Endothelial cell of umbilical vein (primary cell): ENCODE results near the gene ZNF143. TPM values are rescaled to one million over a fixed set of nuclear protein-coding genes. Genes with fewer than 3 reads are reported as not detected.

Experiments
- BruUV-seq: library from RNA; stranded (reverse); fragments of 400-500 nt; replicated peaks from 2 replicates; lab custom pipeline; 2021; lab: Mats Ljungman, UMichigan
- CTCF ChIA-PET: fragments of 300-600, 350-600 bp; sonication (Branson Sonifier 250); formaldehyde crosslinking; loops from one replicate; lab custom pipeline; 2021; ENCODE audit warnings: antibody characterized with exemption, inconsistent platforms; lab: Charles Lee
- POLR2A ChIA-PET: fragments of 300-600, 350-600 bp; sonication (Branson Sonifier 250); formaldehyde crosslinking; loops from one replicate; lab custom pipeline; 2021; ENCODE audit warnings: antibody characterized with exemption, inconsistent platforms; lab: Charles Lee
- DNase-seq: peaks from one replicate; pipeline ENCODE4 v3.0.0-alpha.2; 2011; ENCODE audit warnings: low read depth, low spot score
- FAIRE-seq: peaks from 2 replicates; lab custom pipeline; 2011; peaks lifted over from hg19 to GRCh38; lab: Jason Lieb, UNC
- H2AFZ ChIP-seq: 2 replicates; pipeline ENCODE4 v1.6.0; 2012; ENCODE audit warnings: low read depth, low read length, control low read depth, inconsistent platforms
- H3K27ac ChIP-seq: 2 replicates; pipeline ENCODE4 v1.5.1; 2011; ENCODE audit warnings: low read depth, mild to moderate bottlenecking, control low read depth, low read length, moderate library complexity; ENCODE audit not compliant: insufficient read depth
- H3K27me3 ChIP-seq, 2 experiments: 2 replicates each; pipeline versions ENCODE4 v1.6.0 to v1.6.1; 2011; ENCODE audit warnings: low read length in 2 of 2, mixed read lengths in 1 of 2; ENCODE audit not compliant: control insufficient read depth in 2 of 2, insufficient read depth in 2 of 2
- H3K36me3 ChIP-seq, 2 experiments: 2 replicates in 1 of 2; 3 replicates in 1 of 2; pipeline ENCODE4 v1.5.1; 2011; ENCODE audit warnings: low read length in 2 of 2, mild to moderate bottlenecking in 1 of 2, moderate library complexity in 1 of 2; ENCODE audit not compliant: control insufficient read depth in 2 of 2, insufficient read depth in 2 of 2; ENCODE audit errors: extremely low read depth in 1 of 2
- H3K4me1 ChIP-seq: 3 replicates; pipeline ENCODE4 v1.5.1; 2011; ENCODE audit warnings: mild to moderate bottlenecking, low read length; ENCODE audit not compliant: control insufficient read depth, insufficient read depth; ENCODE audit errors: extremely low read depth
- H3K4me2 ChIP-seq: 2 replicates; pipeline ENCODE4 v1.6.1; 2011; ENCODE audit warnings: low read length, control low read depth, mixed read lengths; ENCODE audit not compliant: insufficient read depth
- H3K4me3 ChIP-seq, 3 experiments: fragments of 200-600 bp in 1 of 3; sonication (generic), shearing (Covaris generic) in 1 of 3; replicated peaks in 1 of 3; 2 replicates each; pipeline ENCODE4 v1.5.1; 2011 to 2016; ENCODE audit warnings: control low read depth in 3 of 3, low read length in 3 of 3, mild to moderate bottlenecking in 2 of 3, inconsistent platforms in 1 of 3, low read depth in 1 of 3, moderate library complexity in 1 of 3; ENCODE audit not compliant: insufficient read depth in 1 of 3
- H3K79me2 ChIP-seq: 2 replicates; pipeline ENCODE4 v1.6.0; 2012; ENCODE audit warnings: low read length, inconsistent platforms; ENCODE audit not compliant: control insufficient read depth, insufficient read depth
- H3K9ac ChIP-seq: replicated peaks from 2 replicates; pipeline ENCODE3; 2011; ENCODE audit warnings: low read length, control low read depth; ENCODE audit not compliant: insufficient read depth; ENCODE audit errors: extremely low read depth
- H3K9me1 ChIP-seq: replicated peaks from 3 replicates; pipeline ENCODE4 v1.6.0; 2011; ENCODE audit warnings: mild to moderate bottlenecking, low read length; ENCODE audit not compliant: control insufficient read depth, insufficient read depth; ENCODE audit errors: extremely low read depth
- H3K9me3 ChIP-seq: replicated peaks from 2 replicates; pipeline ENCODE4 v1.5.1; 2012; ENCODE audit warnings: low read length, inconsistent platforms; ENCODE audit not compliant: control insufficient read depth, insufficient read depth
- H4K20me1 ChIP-seq: replicated peaks from 2 replicates; pipeline ENCODE3; 2011; ENCODE audit warnings: mild to moderate bottlenecking, low read length; ENCODE audit not compliant: control insufficient read depth, insufficient read depth; ENCODE audit errors: extremely low read depth
- EZH2 ChIP-seq: IDR thresholded peaks from 2 replicates; pipeline ENCODE4 v1.6.1; 2012; ENCODE audit warnings: borderline replicate concordance, low read depth, mild to moderate bottlenecking, moderate library complexity, low read length, inconsistent platforms; ENCODE audit not compliant: severe bottlenecking
- FOS ChIP-seq: IDR thresholded peaks from 2 replicates; pipeline ENCODE4 v1.6.1; 2011; ENCODE audit warnings: mild to moderate bottlenecking, low read length, moderate library complexity, borderline replicate concordance; ENCODE audit not compliant: insufficient read depth
- GATA2 ChIP-seq: IDR thresholded peaks from 2 replicates; pipeline ENCODE4 v1.7.0; 2011; ENCODE audit warnings: low read depth, mild to moderate bottlenecking, moderate library complexity, mixed read lengths, low read length; ENCODE audit not compliant: insufficient read length, insufficient read depth
- JUN ChIP-seq: IDR thresholded peaks from 2 replicates; pipeline ENCODE4 v1.6.1; 2011; ENCODE audit warnings: borderline replicate concordance, low read depth; ENCODE audit not compliant: insufficient read length, insufficient read depth
- MYC ChIP-seq: IDR thresholded peaks from one replicate; pipeline ENCODE4 v1.6.1; 2011; ENCODE audit warnings: mild to moderate bottlenecking, low read depth, low read length
- POLR2A ChIP-seq: IDR thresholded peaks from 2 replicates; pipeline ENCODE4 v1.6.1; 2012; ENCODE audit warnings: low read depth, mild to moderate bottlenecking, control low read depth, low read length
- POLR2AphosphoS5 ChIP-seq: IDR thresholded peaks from 2 replicates; pipeline ENCODE4 v1.6.1; 2012; ENCODE audit warnings: low read depth, mild to moderate bottlenecking, control low read depth, low read length, moderate library complexity; ENCODE audit not compliant: insufficient read depth
- dilution Hi-C: fragments of 300-500 bp; cut with MboI; formaldehyde crosslinking; loops from one replicate; pipeline ENCODE4 v1.15.0; 2019; ENCODE audit warnings: low sequenced_read_pairs; ENCODE audit not compliant: extremely low pct_ligation_motif_present
- intact Hi-C: fragments of 100-400 bp; cut with micrococcal nuclease; formaldehyde crosslinking; loops from one replicate; pipeline ENCODE4 v1.10.0; 2022
- polyA plus RNA-seq, 4 experiments: library from polyadenylated mRNA; depleted of rRNA in 3 of 4; stranded (reverse) in 3 of 4; unstranded in 1 of 4; fragments of >200 nt; gene quantifications; 2 replicates each; pipeline versions ENCODE4 v1.2.1 to v1.2.3, GENCODE V29; 2011 to 2012; ENCODE audit warnings: missing spikeins in 1 of 4
- total RNA-seq: library from RNA; stranded (reverse); gene quantifications from 2 replicates; pipeline ENCODE4 v1.2.3, GENCODE V29; 2021
- TF ChIP-seq, protein P1 (sequence below): IDR thresholded peaks from 2 replicates; pipeline ENCODE4 v1.6.1; 2011; ENCODE audit not compliant: insufficient read depth, insufficient read length
- TF ChIP-seq, protein P2 (sequence below), 2 donors: IDR thresholded peaks; 1 replicate in 1 of 2; 2 replicates in 1 of 2; pipeline ENCODE4 v1.5.1; 2011; ENCODE audit warnings: low read length in 2 of 2, mild to moderate bottlenecking in 2 of 2, moderate library complexity in 2 of 2, control low read depth in 1 of 2, inconsistent platforms in 1 of 2, low read depth in 1 of 2; ENCODE audit not compliant: insufficient read depth in 1 of 2; ENCODE audit errors: extremely low read depth in 1 of 2

Gene ZNF143
- total and polyA plus RNA-seq, 2 donors (not counting 3 experiments of a cell fraction or from before 2014, with no cell fraction given), result 19.0 to 29.8 TPM

DNA sequence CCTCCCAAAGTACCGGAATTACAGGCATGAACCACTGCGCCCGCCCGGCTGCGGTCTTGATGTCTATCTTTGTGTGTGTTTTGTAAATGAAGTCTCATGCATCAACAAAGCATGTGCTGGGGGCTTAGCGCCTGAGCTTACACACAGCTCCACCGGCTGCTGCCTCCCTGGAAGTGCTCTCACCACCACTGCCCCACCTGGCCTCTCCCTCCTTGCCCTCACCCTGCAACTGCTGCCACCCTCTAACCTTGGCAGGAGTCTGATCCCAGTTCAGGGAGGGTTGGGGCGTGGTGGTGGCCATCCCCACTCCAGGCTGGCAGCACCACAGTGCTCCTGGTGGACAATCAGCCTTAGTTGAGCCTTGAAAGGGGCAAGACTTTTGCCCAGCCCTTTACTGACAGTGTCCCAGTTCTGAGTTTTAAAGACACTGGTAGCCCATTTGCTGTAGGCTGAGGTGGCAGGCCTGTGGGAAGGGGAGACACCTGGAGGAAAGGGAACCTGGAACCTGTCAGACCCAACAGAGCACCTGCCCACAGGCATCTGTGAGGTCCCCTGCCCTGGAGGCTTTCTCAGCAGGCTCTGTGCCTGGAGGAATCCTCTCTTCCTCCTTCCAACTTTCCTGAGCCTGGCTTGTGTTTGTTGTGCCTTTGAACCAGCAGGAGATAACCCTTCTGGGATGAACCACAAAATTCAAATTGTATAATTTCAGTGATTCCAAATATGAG is 70.3 kb downstream of the ZNF143 start:
- no peak overlapping the region for H2AFZ ChIP-seq
- dilution Hi-C loops (no loop called here), intact Hi-C loops (no loop called here)
- BruUV-seq, result no TSS peak
- peaks cover 27% of the 10 kb centered on the region for H3K4me1 ChIP-seq
- H3K9ac ChIP-seq, result no peak overlapping the region
- no peaks in the 10 kb centered on the region for H3K79me2 ChIP-seq
- no peaks in the 10 kb centered on the region for H3K9me3 ChIP-seq
- no peak overlapping the region for H3K27ac ChIP-seq
- H4K20me1 ChIP-seq, result no peaks in the 10 kb centered on the region
- H3K4me3 ChIP-seq, result no peak overlapping the region
- H3K36me3 ChIP-seq, result no peaks in the 10 kb centered on the region
- no peaks in the 10 kb centered on the region for H3K9me1 ChIP-seq
- FAIRE-seq (no peak), DNase-seq (no peak)
- no peaks in the 10 kb centered on the region for H3K27me3 ChIP-seq
- H3K4me2 ChIP-seq, result no peak overlapping the region
- POLR2A ChIA-PET, result no interaction called here
- CTCF ChIA-PET, result no interaction called here
- TF ChIP-seq FOS (no peak), JUN (no peak), EZH2 (no peak), MYC (no peak), GATA2 (no peak), POLR2A (no peak), POLR2AphosphoS5 (no peak)
- TF ChIP-seq, protein P1, sequence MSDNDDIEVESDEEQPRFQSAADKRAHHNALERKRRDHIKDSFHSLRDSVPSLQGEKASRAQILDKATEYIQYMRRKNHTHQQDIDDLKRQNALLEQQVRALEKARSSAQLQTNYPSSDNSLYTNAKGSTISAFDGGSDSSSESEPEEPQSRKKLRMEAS, result no peak
- TF ChIP-seq, protein P2, sequence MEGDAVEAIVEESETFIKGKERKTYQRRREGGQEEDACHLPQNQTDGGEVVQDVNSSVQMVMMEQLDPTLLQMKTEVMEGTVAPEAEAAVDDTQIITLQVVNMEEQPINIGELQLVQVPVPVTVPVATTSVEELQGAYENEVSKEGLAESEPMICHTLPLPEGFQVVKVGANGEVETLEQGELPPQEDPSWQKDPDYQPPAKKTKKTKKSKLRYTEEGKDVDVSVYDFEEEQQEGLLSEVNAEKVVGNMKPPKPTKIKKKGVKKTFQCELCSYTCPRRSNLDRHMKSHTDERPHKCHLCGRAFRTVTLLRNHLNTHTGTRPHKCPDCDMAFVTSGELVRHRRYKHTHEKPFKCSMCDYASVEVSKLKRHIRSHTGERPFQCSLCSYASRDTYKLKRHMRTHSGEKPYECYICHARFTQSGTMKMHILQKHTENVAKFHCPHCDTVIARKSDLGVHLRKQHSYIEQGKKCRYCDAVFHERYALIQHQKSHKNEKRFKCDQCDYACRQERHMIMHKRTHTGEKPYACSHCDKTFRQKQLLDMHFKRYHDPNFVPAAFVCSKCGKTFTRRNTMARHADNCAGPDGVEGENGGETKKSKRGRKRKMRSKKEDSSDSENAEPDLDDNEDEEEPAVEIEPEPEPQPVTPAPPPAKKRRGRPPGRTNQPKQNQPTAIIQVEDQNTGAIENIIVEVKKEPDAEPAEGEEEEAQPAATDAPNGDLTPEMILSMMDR (IDR thresholded peaks at IDR 0.05; ENCODE audit: extremely low read depth in 1 of 2, insufficient read depth in 1 of 2, low read depth in 1 of 2, low read length in 2 of 2), result no peak
